ENCODE measurements around the gene EGFR.

Gene EGFR

DNA sequence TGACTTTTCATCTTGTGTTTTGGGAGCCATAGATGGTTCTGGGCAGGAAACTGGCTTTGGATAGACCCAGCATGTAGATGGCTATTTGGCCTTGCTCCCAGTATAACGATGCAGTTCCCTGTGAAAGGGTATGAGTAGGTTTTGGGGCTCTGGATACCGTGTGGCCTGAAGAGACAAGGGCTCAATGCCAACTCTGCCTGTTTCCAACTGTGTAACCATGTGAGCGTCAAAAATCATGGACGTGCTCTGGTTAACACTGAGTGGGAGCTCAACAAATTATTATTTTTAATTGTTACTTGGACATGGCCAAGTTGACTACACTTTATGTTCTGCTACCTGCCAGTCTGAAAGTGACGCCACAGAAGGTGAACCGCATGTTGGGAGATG lies 41.8 kb downstream of the EGFR start:
- no peak overlapping the region for H3K4me3 ChIP-seq (ENCODE audit: low read depth, low read length)

GRCh38 chr7:55061726-55062499 lies 43.1 kb downstream of the EGFR start:
- no peak overlapping the region for H3K4me3 ChIP-seq (ENCODE audit: low read depth, low read length)

GRCh38 chr7:55063061-55063460 lies 44.2 kb downstream of the EGFR start:
- H3K4me3 ChIP-seq (ENCODE audit: low read depth, low read length) = no peak overlapping the region

DNA sequence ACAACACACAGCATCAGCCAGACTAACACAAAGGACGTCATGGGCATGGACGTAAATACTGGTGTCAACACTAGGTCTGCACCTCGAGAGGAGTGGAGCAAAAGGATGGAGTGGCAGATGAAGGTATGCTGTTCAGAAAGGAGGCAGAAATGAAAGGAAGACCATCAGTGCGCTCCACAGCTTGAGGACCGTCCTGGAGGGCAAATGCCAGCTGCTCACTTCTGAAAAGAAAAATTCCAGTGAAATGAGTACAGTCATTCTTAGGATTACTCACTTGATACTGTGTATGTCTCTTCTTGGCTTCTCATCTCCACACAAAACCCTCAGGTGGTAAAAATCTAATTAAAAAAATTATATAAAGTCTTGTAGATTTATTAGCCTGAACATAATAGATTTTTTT lies 44.8 kb downstream of the EGFR start:
- no peak overlapping the region for H3K4me3 ChIP-seq (ENCODE audit: low read depth, low read length)

DNA sequence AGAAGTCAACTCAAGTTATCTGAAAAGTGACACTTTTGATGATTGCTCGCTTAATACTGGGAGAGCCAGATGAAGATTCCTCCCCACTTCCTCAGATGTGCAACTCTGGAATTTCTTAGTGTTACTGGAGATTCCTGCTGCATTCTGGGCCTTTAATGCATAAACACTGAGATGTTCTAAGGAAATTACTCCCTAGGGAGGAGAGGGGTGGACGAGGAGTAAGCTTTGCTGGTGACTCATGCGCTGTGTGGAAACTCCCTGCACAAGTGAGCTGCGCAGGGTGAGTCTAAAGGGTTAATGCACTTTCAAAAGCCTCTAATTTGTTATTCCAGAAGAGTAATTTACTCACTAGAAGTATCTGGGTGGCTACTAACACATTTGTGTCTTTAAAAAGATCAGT lies 46.3 kb downstream of the EGFR start:
- H3K4me3 ChIP-seq (ENCODE audit: low read depth, low read length) = no peak overlapping the region

- H3K4me3 ChIP-seq (ENCODE audit: low read depth, low read length) = no peak overlapping the region
Observed at GRCh38 chr7:55065511-55066229, 46.9 kb downstream of the EGFR start.

GRCh38 chr7:55066524-55066923 lies 47.7 kb downstream of the EGFR start:
- H3K4me3 ChIP-seq (ENCODE audit: low read depth, low read length) = no peak overlapping the region

DNA sequence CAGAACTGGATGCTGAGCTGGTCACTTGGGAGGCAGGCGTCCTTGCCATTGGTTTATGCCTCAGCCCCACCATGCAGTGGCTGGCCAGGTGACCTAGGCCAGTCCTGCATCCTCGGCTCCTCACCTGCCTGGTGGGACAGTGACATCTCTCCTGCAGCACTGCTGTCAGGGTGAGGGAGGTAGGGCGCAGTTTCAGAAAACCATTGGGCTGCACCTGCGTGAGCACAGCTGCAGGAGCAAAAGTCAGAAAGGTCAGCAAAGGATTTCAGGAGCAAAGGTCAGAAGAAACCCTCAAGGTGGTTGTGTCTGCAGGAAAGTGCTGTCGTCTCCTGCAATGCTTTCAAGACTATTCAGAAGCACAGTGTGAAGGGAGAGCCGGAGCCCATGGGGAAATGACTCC lies 48.1 kb downstream of the EGFR start:
- H3K4me3 ChIP-seq (ENCODE audit: low read depth, low read length) = no peak overlapping the region

GRCh38 chr7:55067748-55068147 lies 48.9 kb downstream of the EGFR start:
- H3K4me3 ChIP-seq (ENCODE audit: low read depth, low read length) = no peak overlapping the region

GRCh38 chr7:55069271-55069792 lies 50.5 kb downstream of the EGFR start:
- no peak overlapping the region for H3K4me3 ChIP-seq (ENCODE audit: low read depth, low read length)

- no peak overlapping the region for H3K4me3 ChIP-seq (ENCODE audit: low read depth, low read length)
Observed at GRCh38 chr7:55070271-55070743, 51.5 kb downstream of the EGFR start.

DNA sequence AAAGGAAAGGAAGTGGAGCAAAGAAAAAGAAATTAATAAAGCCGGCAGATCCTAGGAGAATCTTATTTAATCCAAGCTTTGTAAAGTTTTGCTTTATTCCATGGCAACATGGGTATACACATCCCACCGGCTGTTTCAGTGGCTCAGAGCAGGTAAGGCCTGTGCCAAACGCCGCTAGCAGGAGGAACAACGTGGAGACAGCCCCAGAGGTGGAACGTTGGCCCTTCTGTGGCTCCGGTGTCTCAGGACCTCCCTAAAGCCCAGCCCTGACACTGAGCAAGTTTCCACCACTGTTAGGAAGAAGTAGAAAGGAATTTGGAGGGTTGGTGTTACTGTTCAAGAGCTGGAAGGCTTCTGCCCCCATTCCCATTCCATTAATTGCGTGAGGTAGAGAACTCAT lies 52.0 kb downstream of the EGFR start:
- H3K4me3 ChIP-seq (ENCODE audit: low read depth, low read length) = no peak overlapping the region

DNA sequence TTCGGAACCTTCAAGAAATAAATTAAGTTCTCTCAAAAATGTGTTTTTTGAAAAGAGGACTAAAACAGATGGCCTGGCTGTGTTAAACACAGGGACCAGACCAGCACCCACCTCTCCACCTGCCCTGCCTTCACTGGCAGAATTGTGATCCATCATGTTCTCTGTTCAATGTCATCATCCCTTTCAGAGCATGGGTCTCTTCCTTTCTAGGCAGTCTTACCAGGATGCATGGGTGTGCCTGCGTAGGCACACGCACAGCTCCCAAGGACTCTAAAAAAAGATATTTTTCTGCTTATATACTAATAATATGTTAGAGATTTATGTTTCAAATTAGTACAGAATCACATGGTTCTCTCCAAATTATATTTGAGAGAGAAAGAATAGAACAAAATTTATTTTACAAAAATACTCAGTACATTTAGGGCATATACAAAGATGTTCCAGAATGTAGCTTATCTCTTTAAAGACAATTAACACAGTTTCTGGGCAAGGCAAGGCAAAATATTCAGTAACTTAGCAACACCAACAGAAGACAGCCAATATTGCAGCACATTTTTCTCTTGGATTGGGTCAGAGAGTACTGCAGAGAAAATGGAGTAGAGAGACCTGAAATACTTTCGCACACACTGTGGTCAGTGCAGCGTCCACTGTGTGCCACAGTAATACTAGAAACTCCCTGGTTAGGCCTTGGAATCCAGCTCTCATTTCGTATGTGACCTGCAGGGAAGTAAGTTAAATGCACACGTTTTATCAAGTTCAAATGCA lies 52.8 kb downstream of the EGFR start:
- H3K4me3 ChIP-seq (ENCODE audit: low read depth, low read length) = no peak overlapping the region

GRCh38 chr7:55072251-55072650 lies 53.4 kb downstream of the EGFR start:
- H3K4me3 ChIP-seq (ENCODE audit: low read depth, low read length) = no peak overlapping the region

DNA sequence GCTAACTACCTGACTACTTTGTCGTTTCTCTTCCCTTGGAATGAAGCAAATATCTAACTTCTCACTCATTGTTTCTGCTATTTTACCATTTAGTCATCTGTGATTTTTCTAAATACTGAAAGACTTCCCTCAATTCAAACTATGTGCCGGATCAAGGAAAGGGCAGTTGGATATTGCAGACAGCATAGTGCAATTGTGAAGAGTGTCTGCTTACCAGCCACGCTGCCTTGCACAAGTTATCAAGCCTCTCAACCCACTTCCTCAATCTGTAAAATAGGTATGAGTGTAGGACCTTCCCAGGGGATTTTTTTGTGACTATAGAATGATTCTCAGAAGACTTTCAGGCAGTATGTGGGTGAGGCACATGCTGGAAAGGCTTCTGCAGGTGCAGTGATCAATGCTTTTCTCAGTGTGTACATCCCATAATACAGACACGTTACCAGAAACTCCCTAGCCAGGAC lies 54.3 kb downstream of the EGFR start:
- H3K4me3 ChIP-seq (ENCODE audit: low read depth, low read length) = no peak overlapping the region

DNA sequence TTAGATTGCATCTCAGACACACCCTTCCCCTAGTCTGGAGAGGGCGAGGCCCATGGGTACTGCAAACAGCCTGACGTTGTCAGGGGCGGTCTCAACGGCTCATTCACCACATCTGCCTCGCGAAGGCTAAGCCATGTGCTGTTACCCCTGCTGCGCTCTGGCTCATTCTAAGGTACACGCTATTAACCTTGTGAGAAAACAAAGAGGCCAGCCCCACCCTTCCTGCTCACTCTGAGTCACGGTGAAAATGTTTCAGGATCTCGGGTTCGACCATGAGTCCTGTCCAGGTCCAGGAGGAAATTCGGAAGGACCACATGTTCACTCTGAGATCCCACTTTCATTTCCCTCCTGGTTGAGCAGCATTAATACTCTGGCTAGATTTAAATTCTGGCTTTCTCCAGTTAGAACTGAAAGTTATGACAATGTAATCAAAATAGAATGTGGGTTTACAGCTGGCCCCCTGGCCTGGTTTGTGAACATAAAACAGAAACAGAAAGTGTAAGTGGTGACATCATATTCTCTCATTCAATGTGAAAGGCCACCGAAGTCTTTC lies 55.2 kb downstream of the EGFR start:
- H3K4me3 ChIP-seq (ENCODE audit: low read depth, low read length) = no peak overlapping the region

DNA sequence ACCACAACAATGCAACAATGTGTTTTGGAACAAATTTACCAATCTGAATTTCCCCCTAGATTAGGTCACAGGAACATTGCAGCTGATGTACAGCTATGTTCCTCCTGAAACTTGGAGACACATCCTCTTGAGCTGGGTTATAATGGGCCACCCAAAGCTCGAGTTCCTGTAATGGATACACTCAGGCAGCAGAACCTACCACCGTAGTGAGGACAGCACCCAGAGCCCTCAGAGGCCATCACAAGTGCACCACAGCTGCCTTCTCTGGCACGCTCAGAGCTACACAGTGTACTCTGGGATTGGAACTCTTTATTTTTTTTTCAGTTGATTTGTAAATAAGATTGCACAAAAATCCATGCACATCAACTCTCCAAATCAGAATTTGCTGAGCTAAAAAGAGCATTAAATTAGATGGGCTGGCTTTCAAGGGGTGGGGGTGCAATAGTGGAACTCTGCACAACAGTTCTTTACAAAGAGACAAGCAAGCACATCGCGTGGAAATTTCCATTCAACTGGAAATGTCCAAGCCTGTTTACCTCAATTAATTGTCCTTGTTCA lies 56.7 kb downstream of the EGFR start:
- no peak overlapping the region for H3K4me3 ChIP-seq (ENCODE audit: low read depth, low read length)

DNA sequence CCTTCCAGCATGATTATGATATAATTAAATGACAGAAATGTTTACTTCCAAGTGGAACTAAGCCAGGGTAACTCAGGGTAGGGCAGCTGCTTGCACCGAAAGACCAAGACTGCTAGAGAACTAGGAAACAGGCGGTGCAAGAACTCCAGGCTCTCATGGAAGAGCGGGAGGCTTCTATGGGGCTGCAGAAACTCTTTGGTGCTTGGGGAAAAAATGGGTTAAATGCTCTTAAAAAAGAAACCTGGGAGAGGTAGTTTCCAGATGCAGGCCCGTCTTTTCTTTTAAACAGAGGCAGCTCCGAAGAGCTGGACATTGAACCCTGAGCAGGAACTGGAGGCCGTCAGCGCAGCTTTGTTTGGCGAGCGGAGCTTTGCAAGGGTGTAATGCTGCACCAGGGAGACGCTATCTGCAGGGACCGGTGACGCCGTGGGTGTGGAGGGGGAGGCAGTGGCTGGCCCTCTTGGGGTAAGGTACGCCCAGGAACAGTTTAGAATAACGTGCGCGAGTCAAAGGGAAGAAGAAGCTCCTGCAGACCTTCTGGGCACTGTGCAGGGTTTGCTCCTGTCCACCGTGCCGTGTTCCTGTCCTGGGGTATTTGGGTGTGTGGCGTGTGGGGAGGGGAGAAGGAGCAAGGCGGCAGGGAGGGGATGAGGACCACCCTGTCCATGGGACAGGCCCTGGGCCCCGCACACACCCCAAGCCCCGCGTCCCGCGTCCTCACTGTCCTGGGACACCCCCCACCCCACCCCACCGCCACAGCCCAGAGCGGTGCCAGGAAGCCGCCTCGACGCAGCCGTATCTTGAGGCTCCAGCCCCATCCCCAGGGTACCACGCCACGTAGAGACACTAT lies 59.0 kb downstream of the EGFR start:
- no peak overlapping the region for H3K4me3 ChIP-seq (ENCODE audit: low read depth, low read length)

- no peak overlapping the region for H3K4me3 ChIP-seq (ENCODE audit: low read depth, low read length)
Observed at GRCh38 chr7:55078465-55079372, 59.9 kb downstream of the EGFR start.

All from iPS-11a (cell line).